Posterior cingulate gyrus (tissue), 11 donors: Measurements from ENCODE around the gene OR13D1.
"Not testable (repeated sequence)": the region's sequence is repeated elsewhere in the genome, so short reads cannot be mapped to it uniquely, and the experiment has no call there.

Source experiments
- DNase-seq, 10 donors: peaks; one replicate each; pipeline versions ENCODE4 v3.0.0 to v3.0.0-alpha.2; 2020 to 2021; ENCODE audit warnings: mixed read lengths in 3 of 10
- intact Hi-C: fragments of 100-400 bp; cut with DNase I; formaldehyde crosslinking; loops from one replicate; pipeline ENCODE4 v1.15.1; 2023

The OR13D1 gene

GRCh38 chr9:104694218-104694617 is at the start of gene OR13D1:
OR13D1 (plus strand) TSS chr9:104694518; CDS start chr9:104694518, 0 bp downstream.
- intact Hi-C loops, result no loop called here
- DNase-seq, result no peak

GRCh38 chr9:104658496-104659195 is 35.7 kb upstream of the OR13D1 start:
- intact Hi-C loops, result no loop called here
- DNase-seq, result no peak

GRCh38 chr9:104675611-104676010 is 18.7 kb upstream of the OR13D1 start:
- DNase-seq, result no peak
- intact Hi-C loops, result no loop called here

GRCh38 chr9:104682642-104683041 is 11.7 kb upstream of the OR13D1 start:
- intact Hi-C loops, result no loop called here
- no peak for DNase-seq

- intact Hi-C loops, result no loop called here
- DNase-seq, result no peak
Observed at GRCh38 chr9:104686081-104686480, 8.2 kb upstream of the OR13D1 start.

- intact Hi-C loops, result no loop called here
- DNase-seq, result no peak
Observed at GRCh38 chr9:104700306-104700705, 6.0 kb downstream of the OR13D1 start.

- DNase-seq, intact Hi-C loops: not testable (repeated sequence)
Observed at GRCh38 chr9:104708737-104709136, 14.4 kb downstream of the OR13D1 start.

GRCh38 chr9:104711604-104712003 is 17.3 kb downstream of the OR13D1 start:
- intact Hi-C loops, result no loop called here
- no peak for DNase-seq

GRCh38 chr9:104725014-104725413 is 30.7 kb downstream of the OR13D1 start:
- intact Hi-C loops, result no loop called here
- DNase-seq, result no peak

- DNase-seq, result no peak
- intact Hi-C loops, result no loop called here
Observed at GRCh38 chr9:104738452-104738851, 44.1 kb downstream of the OR13D1 start.

- intact Hi-C loops, result no loop called here
- no peak for DNase-seq
Observed at GRCh38 chr9:104740621-104741020, 46.3 kb downstream of the OR13D1 start.

- intact Hi-C loops, result no loop called here
- no peak for DNase-seq
Observed at GRCh38 chr9:104743376-104743985, 49.2 kb downstream of the OR13D1 start.
